HG03097 (cell line): ENCODE data around the gene SRGAP3.
A peak's percentile ranks its signal among the peaks of the same experiment; 100 is the strongest.

Experiments used
- ATAC-seq: cut with Tn5 transposase; IDR thresholded peaks from one replicate; pipeline ENCODE4 v1.9.1; 2021; ENCODE audit not compliant: unreplicated experiment, low FRiP score

Gene SRGAP3

DNA sequence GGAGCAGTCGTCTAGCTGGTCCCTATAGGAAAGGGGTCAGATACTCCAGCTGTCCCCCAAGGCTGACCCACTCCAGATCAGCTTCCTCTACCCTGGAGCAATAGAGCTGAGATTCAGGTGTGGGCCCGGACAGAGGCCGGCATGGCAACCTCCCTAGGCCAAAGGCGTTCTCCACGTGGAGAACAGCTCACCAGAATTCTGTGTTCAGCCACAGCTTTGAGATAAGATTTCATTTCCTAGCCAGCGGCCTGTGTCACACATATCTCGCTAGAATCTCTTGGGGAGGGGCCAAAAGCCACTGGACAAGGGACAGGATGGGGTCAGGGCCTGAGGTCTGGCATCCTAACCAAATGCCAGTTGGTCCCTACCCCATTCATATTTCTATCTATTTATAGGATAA, 20.1 kb downstream of the SRGAP3 start:
- no peak for ATAC-seq

DNA sequence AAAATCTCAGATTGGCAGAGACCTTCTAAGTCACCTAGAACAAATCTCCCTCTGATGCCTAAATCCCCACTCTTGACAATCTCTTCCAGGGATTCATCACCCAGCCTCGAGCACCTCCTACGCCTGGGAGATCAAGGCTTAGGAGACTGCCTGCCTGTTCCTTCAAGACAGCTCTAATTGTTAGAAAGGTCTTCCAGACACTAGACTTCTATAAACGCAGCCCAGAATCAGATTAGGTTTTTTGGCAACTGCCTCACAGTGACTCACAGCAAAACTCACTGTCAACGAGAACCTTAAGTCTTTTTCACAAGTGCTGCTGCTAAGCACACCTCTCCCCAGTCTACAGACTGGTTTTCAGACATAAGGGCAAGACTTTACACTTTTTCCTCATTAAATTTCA, 23.1 kb downstream of the SRGAP3 start:
- no peak for ATAC-seq

DNA sequence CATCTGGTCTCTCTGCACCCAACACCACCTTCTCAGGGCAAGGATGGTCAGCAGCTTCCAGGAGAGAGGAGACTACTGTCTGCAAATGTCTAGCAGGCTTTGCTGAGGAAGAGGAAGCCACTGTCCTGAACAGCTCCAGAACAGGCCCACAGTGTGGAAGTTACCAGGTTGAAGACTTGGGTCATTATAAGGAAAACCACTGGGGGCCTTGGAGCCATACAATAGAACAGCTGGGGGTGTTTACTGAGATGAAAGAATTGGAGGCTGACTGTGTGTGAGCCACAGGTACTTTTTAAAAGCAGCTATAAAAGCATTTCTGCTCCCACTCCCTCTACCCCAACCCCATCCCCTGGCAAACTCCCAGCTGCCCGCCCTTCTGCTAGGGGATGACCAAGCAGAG, 24.2 kb downstream of the SRGAP3 start:
- ATAC-seq: no peak

DNA sequence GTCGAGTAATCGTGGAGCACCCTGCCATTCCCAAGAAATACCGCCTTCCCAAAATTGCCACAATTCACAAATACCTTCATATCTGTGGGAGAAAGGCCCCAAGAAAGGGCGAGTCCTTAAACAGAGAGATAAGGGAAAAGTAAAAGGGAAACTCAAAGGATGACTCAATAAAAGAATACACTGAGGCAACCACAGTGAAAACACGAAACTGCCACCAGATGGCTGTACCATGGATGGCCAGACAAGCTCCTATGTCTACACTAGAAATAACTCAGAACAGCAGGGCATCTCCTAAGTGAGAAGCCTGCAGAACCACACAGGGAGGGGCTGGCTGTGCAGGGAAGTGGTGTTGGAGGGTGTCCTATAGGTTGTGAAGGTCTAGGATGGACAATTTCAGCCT, 25.0 kb downstream of the SRGAP3 start:
- peak; percentile 93 for ATAC-seq

DNA sequence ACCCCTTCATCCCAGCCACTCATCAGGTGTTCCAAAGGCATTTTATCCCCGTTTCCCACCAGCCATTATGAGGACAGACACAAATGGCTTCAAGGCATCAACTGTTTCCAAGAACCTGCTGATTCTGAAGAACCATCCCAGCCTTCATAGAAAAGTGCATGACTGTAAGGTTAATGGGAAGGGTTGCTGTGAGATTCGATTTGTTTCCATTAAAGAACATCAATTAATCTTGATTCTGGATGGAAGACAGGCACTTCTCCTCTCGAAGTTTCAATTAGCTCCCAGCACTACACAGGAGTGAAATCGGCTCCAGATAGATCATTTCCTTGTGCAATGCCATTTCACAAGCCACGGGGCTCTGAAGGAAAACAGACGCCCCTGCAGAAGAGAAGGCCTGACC, 25.8 kb downstream of the SRGAP3 start:
- no peak for ATAC-seq

DNA sequence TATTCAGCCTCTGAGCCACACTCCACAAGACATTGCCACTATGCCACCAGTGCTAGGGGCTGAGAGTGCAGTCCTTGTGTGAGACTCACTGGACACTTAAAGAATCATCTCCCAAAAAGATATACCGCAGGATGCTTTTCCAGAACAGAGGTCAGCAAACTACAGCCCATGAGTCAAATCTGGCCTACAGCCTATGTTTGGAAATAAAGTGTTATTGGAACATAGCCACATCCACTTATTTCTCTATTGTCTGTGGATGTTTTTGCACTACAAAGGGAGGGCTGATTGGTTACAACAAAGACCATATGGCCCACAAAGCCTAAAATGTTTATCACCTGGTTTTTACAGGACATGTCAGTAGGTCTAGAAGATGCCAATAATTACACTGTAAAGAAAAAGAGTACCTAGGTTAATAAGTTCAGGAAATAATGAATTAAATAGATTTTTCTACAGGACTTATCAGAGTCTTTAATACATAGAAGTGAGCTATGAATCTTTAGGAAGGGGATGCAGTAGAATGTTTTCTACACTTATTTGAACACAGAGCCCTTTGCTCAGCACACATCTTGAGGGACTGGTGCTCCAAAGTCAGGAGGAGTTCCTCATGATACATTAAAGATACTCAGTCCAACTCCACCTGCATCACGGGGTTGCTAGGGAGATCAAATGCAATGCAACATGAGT, 26.3 kb downstream of the SRGAP3 start:
- ATAC-seq: no peak

DNA sequence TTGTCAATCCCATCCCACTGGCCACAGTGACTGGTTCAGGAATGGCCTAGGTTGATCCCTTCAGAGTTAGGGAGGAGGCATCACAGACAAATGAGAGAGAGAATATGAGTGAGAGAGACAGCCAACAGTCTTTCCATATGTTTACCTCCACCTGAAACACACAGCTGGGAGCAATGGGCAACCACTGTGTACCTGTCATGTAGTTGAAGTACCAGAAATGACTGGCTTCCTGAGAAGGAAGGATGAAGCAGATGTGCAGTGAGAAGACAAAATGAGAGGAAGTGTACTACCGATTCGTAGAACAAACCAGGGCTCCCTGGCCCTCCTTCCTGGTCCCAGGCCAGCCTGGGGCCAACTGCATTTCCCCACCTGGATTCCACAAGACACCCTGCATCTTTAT, 27.4 kb downstream of the SRGAP3 start:
- ATAC-seq: no peak

DNA sequence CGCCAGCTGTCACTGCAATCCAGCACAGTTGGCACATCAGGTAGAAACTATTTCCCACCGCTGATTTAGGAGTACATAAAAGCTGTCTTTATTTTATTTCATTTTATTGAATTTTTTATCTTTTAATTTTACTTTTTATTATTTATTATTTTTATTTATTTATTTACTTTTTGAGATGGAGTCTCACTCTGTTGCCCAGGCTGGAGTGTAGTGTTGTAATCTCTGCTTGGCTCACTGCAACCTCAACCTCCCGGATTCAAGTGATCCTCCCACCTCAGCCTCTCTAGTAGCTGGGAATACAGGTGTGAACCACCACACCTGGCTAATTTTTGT, 31.0 kb downstream of the SRGAP3 start:
- no peak for ATAC-seq

DNA sequence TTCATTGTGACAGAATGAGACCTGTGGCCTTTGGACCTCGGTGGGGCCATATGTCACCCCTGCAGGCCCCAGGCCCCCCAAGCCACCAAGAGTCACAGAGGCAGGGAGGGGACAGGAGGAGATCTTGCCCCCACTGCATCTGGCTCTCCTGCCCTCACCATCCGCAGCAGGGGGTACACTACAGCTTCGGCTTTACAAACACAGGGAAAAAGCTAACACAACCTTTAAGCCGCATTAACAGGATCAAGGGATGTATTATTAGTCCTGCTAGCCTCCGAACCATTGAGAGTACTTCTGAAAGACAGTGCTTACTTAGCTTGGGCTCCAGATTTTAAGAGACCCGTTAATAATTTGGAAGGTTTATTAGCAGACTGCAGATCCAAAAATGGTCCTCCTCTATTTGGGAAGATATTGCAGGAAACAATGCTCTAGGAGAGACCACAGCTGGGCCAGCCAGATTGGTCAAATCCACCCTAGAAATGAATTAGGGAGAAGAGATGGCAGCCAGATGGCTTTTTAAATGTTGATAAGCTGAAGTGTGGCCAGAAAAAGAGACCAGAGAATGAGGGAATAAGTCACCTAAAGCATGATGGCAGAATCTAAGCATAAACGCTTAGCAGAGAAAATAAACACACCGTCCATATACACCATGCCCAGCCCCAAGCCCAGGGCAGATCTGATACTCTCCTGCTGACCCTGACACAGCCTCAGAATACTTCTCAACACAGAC, 31.5 kb downstream of the SRGAP3 start:
- ATAC-seq: no peak

DNA sequence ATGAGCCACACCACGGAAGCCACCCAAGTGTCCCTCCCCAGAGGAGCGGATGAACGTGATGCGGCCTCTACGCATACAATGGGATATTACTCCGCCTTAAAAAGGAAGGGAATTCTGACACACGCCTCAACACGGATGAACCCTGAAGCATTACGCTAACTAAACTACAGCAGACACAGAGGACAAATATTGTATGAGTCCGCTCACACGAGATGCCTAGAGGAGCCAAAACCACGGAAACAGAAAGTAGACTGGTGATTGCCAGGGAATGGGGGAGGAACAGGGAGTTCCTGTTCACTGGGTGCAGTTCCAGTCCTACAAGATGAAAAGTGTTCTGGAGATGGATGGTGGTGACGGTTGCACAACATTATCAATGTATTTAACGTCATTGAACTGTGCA, 32.7 kb downstream of the SRGAP3 start:
- ATAC-seq: no peak

DNA sequence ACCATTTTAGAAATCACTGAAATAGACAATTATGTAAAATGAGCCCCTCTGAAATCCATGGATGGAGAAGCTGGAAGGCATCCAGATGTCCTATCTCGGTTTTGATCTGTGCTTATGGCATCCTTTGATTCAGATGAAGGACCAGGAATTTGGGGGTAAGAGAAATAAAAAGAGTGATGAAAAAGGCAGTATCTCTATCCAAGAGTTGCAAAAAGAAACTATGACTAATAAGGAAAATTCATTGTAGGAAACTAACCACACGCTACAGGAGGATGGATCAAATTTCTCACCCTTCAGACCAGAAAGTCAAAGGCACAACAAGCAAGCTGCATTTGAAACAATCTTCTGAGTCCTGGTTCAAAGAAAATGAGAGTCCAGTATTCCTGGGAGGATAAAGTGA, 34.8 kb downstream of the SRGAP3 start:
- ATAC-seq: no peak

DNA sequence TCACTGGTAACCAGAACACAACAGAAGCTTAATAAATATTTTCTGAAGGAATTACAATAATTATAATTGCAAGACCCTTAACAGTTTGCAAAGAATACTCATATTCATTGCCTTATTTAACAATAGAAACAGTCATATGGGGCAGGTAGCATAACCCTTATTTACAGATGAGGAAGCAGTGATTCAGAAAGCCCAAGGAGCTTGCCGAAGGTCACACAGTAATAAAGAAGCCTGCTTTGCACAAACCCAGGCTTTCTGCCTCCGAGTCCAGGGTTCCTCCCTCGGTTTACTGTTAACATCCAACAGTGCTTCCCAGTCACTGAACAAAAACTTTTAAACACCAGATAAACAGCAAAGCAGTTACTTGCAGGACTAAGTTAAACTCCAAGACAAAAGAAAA, 35.3 kb downstream of the SRGAP3 start:
- no peak for ATAC-seq

DNA sequence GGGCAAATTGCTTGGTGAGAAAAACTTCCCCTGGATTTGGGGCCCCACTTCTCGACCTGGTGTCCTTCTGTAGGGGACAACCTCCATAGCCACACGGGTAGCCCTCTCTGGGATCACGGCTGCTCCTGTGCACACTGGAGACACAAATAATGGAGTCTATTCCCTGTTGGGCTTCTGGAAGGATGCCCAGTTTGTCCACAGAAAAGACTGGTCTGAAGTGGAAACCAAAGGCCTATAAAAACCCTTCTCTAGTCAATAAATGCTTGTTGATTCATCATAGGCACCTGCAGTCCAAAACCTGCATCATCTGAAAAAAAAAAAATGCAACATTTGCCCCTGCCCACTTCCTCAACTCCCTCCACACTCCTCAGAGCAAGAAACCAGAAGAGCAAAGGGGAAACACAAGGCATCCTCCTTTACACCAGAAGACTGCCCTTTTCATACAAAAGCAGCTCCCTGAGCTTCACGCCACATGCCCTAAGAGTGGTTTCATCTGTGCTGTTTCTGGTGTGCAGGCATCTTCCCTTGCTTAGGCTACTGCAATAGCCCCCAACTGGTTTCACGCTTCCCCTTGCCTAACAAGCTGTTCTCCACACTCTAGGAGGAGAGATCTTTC, 36.3 kb downstream of the SRGAP3 start:
- ATAC-seq: no peak

DNA sequence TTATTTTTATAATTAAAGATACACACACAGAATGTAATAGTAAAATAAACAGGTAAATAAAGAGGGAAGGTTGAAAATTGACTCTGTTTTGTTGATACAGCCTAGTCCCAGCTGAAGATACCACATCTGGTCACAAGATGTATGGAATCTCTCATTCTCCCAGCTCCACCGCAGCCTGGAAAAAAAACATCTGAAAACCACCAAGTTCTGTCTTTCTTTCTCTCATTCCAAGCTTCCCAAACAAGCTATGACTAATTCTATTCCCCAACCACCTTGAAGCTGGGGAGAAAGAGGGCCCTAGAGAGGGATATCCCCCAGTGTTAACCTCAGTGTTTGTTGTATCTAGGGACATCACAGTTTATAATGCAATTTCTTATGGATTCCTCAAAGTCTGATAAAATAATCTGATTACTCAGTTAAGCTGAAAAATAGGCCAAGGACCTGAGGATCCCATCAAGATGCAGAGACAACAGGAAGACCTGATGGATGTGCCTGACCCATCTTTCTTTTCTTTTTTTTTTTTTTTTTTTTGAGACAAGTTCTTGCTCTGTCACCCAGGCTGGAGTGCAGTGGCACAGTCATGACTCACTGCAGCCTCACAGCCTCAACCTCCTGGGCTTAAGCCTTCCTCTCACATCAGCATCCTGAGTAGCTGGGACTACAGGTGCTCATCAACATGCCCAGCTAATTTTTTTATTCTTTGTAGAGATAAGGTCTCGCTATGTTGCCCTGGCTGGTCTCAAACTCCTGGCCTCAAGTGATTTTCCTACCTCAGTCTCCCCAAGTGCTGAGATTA, 38.1 kb downstream of the SRGAP3 start:
- ATAC-seq: no peak

DNA sequence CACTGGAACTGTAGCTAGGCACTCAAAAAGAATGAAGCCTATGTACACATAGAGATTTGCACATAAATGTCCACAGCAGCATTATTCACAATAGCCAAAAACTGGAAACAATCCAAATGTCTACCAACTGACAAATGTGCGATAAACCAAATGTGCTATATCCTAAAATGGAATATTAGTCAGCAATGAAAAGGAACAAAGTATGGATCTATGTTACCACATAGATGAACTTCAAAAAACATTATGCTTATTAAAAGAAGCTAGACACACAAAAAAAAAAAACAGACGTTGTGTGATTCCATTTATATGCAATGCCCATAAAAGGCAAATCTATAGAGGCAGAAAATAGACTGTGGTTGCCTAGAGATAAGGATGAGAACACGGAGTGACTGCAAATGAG, 39.7 kb downstream of the SRGAP3 start:
- no peak for ATAC-seq

DNA sequence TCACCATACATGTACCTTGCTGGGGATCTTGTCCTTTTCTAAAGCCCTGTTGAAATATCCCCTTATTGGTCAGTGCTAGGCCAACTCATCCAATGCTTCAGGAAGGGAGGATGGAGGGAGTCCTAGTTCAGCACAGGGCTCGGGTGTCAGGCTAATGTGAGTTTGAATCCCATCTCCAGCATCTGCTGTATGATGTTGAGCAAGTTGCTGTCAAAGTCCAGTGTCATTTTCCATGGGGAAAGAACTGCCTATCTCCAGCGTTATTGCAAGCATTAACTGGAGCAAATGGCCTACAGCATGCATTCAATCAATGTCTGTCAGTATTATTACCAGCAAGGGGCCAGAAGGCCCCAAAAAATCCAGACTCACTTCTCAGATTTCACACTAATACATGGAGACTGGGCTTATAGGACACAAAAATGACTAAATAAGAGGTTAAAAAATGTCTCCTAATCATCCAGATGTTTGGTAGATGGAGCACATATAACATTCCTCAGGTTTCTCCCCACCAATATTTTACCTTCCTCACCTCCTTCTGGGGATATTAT, 40.8 kb downstream of the SRGAP3 start:
- ATAC-seq: no peak

DNA sequence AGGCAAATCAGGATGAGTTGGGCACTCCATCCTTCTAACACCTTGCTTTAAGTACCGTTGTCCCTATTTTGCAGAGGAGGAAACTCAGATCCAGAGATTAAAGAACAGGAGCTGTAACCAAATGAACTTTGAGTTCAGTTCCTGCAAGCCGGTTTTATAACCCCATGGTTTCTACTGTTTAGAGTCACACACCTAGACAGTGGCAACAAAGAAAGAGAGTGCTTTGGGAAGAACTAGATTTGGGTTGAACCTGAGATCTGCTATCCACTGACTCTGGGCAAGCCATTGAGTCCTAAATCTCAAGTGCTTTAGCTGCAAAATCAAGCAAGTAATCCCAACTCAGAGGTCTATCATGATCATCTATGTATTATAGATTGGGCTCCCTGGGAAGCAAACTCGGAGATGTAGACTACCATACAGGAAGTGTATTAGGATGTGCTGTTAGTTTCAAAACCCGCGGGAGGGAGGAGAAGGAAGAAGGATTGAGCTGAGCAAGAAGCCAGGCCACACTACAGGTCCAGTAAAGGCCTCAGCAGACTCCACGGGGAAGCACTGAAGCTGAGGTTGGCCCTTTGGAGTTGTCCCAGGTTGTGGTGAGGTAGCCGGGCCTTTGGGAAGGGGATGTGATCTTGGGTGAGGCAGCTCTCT, 42.2 kb downstream of the SRGAP3 start:
- no peak for ATAC-seq

DNA sequence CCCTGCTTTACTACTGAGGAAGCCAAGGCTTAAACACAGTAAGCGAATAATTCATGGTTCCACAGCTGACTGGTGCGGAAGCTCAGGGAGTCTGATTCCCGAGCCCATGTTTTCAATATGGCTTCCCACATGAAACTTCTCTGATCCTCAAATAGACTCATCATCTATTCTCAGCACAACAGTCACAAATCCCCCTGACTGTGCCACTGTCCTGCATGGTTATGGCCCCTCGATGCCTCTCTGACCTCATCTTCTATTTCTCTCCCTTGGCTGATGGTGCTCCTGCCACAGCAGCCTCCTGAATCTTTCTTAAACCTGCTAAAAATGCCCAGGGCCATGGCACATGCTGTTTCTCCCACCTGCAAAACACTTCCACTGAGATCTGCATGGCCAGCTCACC, 43.2 kb downstream of the SRGAP3 start:
- no peak for ATAC-seq

DNA sequence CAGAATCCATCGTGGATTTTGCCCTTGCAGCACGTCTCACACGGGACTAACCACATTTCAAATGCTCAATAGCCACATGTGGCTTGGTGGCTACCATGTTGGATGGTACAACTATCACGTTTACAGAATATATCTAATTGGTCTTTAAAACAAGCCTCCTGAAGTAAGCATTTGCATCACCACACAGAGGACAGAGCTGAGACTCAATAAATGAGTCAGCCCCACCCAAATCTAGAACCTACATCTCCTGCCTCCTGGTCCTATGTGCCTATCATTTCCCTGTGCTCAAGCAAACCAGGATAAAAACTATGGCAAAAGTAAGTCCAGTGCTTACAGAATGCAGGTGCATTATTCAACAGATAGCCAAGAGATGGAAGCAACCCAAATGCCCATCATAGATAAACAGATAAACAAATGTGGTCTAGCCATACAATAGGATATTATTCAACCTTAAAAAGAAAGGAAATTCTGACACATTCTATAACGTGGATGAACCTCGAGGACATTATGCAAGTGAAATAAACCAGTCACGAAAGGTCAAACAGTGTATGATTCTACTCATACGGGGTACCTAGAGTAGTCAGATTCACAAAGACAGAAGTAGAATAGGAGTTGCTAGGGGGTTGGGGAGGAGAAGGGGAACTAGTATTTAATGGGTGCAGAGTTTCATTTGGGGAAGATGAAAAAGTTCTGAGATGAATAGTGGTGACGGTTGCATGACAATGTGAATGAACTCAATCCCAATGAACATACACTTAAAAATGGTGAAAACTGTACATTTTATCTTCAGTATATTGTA, 43.9 kb downstream of the SRGAP3 start:
- ATAC-seq: no peak
